Ishikawa (cell line): ENCODE data around the gene LCE7A.

ENCODE experiments used
- CEBPB ChIP-seq: IDR thresholded peaks from 2 replicates; pipeline ENCODE4 v1.6.1; 2012
- CREB1 ChIP-seq: IDR thresholded peaks from 2 replicates; pipeline ENCODE4 v1.6.1; 2012; ENCODE audit warnings: low read depth
- EGR1 ChIP-seq: IDR thresholded peaks from 2 replicates; pipeline ENCODE4 v1.6.1; 2012
- EP300 ChIP-seq: IDR thresholded peaks from 2 replicates; pipeline ENCODE4 v1.6.1; 2012; ENCODE audit warnings: borderline replicate concordance
- FOXM1 ChIP-seq: IDR thresholded peaks from 2 replicates; pipeline ENCODE4 v1.6.1; 2012; ENCODE audit warnings: low read depth, borderline replicate concordance
- RAD21 ChIP-seq: IDR thresholded peaks from 2 replicates; pipeline ENCODE4 v1.6.1; 2012; ENCODE audit warnings: low read depth
- TCF12 ChIP-seq: IDR thresholded peaks from 2 replicates; pipeline ENCODE4 v1.6.1; 2012; ENCODE audit warnings: low read depth
- TEAD4 ChIP-seq: IDR thresholded peaks from 2 replicates; pipeline ENCODE4 v1.6.1; 2012
- YY1 ChIP-seq: IDR thresholded peaks from 2 replicates; pipeline ENCODE4 v1.6.1; 2012; ENCODE audit warnings: low read depth
- ZBTB7A ChIP-seq: IDR thresholded peaks from 2 replicates; pipeline ENCODE4 v1.6.1; 2012; ENCODE audit warnings: low read depth
- TF ChIP-seq, protein P1 (sequence below): IDR thresholded peaks from 2 replicates; pipeline ENCODE4 v1.6.1; 2012; ENCODE audit warnings: low read depth, mild to moderate bottlenecking
- TF ChIP-seq, protein P2 (sequence below): IDR thresholded peaks from 2 replicates; pipeline ENCODE4 v1.6.1; 2012

DNA sequence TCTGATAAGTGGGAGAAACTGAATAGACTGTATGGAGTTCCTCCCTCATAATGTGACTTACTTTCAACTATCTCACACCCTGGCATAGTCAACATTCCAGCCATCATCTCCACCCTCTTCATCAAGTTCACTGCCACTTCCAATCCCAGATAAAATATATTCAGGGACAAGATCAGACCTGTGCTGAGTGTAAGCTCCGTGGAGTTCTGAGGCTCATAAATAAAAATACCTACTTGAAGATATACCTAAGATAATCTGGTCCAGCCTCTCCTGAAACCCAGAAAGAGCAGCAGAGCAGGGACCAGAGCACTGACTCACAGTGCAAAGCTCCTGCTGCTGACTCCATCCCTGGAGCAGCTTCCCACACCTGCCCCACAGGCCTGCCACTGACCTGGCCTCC is 1.7 kb upstream of the LCE7A start:
- TF ChIP-seq TEAD4 (no peak), CREB1 (no peak), EP300 (no peak), RAD21 (no peak), ZBTB7A (no peak), YY1 (no peak), CEBPB (no peak), EGR1 (no peak), FOXM1 (no peak), TCF12 (no peak)
- TF ChIP-seq, protein P1, sequence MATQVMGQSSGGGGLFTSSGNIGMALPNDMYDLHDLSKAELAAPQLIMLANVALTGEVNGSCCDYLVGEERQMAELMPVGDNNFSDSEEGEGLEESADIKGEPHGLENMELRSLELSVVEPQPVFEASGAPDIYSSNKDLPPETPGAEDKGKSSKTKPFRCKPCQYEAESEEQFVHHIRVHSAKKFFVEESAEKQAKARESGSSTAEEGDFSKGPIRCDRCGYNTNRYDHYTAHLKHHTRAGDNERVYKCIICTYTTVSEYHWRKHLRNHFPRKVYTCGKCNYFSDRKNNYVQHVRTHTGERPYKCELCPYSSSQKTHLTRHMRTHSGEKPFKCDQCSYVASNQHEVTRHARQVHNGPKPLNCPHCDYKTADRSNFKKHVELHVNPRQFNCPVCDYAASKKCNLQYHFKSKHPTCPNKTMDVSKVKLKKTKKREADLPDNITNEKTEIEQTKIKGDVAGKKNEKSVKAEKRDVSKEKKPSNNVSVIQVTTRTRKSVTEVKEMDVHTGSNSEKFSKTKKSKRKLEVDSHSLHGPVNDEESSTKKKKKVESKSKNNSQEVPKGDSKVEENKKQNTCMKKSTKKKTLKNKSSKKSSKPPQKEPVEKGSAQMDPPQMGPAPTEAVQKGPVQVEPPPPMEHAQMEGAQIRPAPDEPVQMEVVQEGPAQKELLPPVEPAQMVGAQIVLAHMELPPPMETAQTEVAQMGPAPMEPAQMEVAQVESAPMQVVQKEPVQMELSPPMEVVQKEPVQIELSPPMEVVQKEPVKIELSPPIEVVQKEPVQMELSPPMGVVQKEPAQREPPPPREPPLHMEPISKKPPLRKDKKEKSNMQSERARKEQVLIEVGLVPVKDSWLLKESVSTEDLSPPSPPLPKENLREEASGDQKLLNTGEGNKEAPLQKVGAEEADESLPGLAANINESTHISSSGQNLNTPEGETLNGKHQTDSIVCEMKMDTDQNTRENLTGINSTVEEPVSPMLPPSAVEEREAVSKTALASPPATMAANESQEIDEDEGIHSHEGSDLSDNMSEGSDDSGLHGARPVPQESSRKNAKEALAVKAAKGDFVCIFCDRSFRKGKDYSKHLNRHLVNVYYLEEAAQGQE, result no peak
- TF ChIP-seq, protein P2, sequence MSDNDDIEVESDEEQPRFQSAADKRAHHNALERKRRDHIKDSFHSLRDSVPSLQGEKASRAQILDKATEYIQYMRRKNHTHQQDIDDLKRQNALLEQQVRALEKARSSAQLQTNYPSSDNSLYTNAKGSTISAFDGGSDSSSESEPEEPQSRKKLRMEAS, result no peak
